VCaP (cell line): ENCODE data around the gene GLYATL2.

Source experiments
- H3K27ac ChIP-seq: fragments of 450-650 bp; 2 replicates; pipeline ENCODE4 v1.5.1; 2017
- CTCF ChIP-seq: fragments of 450-650 bp; conservative IDR thresholded peaks from 2 replicates; pipeline ENCODE4 v1.5.1; 2017; ENCODE audit warnings: mild to moderate bottlenecking, moderate library complexity

Gene GLYATL2, protein sequence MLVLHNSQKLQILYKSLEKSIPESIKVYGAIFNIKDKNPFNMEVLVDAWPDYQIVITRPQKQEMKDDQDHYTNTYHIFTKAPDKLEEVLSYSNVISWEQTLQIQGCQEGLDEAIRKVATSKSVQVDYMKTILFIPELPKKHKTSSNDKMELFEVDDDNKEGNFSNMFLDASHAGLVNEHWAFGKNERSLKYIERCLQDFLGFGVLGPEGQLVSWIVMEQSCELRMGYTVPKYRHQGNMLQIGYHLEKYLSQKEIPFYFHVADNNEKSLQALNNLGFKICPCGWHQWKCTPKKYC

GRCh38 chr11:58844361-58845005 lies at the start of gene GLYATL2:
GLYATL2 (minus strand) TSS chr11:58844704; CDS start chr11:58839612, 5,092 bp downstream.
- no peak within 1 kb of the TSS for H3K27ac ChIP-seq
- TF ChIP-seq CTCF: no peak

GRCh38 chr11:58893899-58894298 lies 49.4 kb upstream of the GLYATL2 start:
- no peak for TF ChIP-seq CTCF
- H3K27ac ChIP-seq: no peak overlapping the region

GRCh38 chr11:58888579-58888978 lies 44.1 kb upstream of the GLYATL2 start:
- no peak overlapping the region for H3K27ac ChIP-seq

GRCh38 chr11:58887452-58887851 lies 42.9 kb upstream of the GLYATL2 start:
- no peak overlapping the region for H3K27ac ChIP-seq
- no peak for TF ChIP-seq CTCF

More at GRCh38 chr11:58888579-58888978, 44.1 kb upstream of the GLYATL2 start:
- no peak for TF ChIP-seq CTCF

GRCh38 chr11:58880625-58881024 lies 36.1 kb upstream of the GLYATL2 start:
- H3K27ac ChIP-seq: no peak overlapping the region
- TF ChIP-seq CTCF: no peak

DNA sequence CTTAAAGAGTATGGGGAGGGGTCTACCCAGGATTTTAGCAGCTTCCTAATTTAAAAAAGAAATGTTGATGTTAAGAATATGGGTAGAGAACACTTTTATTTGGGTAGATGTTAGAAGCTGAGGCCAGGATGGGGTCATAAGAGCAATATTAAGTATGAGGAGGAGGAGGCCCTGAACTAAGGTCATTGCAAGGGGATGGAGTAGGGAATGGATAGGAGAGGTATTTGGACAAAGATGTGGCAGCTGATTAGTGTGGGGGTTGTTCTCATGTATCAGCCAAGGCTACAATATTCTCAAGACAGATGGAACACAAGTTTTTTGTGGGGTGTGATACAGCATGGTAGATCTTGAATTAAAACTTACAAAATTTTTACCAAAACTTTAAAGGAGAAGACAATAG lies 35.7 kb upstream of the GLYATL2 start:
- no peak for TF ChIP-seq CTCF

GRCh38 chr11:58867556-58867955 lies 23.1 kb upstream of the GLYATL2 start:
- no peak for TF ChIP-seq CTCF
- no peak overlapping the region for H3K27ac ChIP-seq

More for the DNA sequence above, 35.7 kb upstream of the GLYATL2 start:
- H3K27ac ChIP-seq: no peak overlapping the region
